Measurements from ENCODE around the gene ATP2A3. TPM values are rescaled to one million over a fixed set of nuclear protein-coding genes. Genes with fewer than 3 reads are reported as not detected.

Gene ATP2A3
- total RNA-seq, 3 donors from 2014 or later = 55.8 to 68.8 (median 63.6) TPM

DNA sequence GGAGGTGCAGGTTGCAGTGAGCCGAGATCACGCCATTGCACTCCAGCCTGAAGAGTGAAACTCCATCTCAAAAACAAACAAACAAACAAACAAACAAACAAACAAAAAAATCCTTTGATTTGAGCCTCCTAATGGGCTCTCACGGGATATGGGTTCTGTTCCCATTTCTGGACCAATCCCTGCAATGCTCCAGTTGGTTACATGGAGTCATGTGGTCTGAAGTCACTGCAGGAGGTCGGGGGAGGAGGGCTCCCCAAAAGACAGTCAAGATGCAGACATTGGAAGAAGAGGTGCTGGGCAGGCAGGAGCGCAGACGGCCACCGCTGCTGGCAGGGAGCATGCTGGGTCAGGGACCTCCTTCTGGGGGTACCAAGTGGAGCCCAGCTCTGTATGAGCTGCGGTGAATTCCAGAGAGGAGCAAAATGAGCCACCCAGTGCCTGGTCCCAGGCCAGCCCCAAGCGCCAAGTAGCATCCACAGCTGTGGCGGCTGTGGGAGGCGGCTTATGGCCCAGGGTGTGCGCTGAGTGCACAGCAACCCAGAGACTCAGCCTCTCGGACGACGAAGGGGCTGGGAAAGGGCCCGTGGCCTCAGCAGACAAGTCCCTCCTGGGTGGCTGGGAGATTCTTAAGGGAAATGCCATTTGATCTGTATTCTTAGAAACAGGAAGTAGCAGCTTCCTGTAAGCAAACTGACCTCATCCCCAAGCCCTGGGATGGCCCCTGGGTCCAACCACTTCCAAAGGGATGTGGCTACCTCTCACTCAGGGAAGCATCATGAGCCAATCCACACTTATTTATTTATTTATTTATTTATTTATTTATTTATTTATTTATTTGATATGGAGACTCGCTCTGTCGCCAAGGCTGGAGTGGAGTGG is 19.6 kb upstream of the ATP2A3 start:
- H3K4me3 Mint-ChIP-seq = no peak overlapping the region
- no peaks in the 10 kb centered on the region for H3K27me3 Mint-ChIP-seq (ENCODE audit: low read depth)
- DNase-seq (no peak), ATAC-seq (no peak)
- peaks cover 2% of the 10 kb centered on the region for H3K4me1 Mint-ChIP-seq (ENCODE audit: low read depth)
- no peaks in the 10 kb centered on the region for H3K36me3 Mint-ChIP-seq (ENCODE audit: insufficient read depth)
- H3K9me3 Mint-ChIP-seq = no peaks in the 10 kb centered on the region

DNA sequence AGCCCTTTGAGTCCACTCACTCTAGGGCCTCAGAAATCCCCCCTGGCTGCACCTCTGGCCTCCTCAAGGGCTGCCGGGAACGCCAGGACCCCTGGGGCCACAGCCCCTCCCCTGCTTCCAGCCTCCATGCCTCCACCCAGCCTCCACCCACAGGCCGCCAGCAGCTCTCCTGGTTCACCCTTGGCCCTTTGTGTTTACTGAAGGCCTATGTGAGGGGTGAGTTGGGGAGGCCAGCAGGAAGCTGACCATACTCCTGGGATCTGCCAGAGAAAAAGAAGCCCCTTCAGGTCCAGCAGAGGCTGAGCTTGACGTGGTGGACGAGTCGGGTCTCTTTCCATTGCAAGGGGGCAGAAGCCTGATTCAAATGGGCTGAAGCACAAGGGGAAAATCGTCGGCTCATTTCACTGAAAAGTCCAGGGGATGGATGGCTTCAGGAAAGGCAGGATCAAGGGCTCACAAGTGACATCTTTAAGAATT is 18.3 kb upstream of the ATP2A3 start:
- Mint-ChIP-seq H3K27me3 (ENCODE audit: low read depth) (no peaks in the 10 kb centered on the region), H3K4me3 (no peak overlapping the region), H3K4me1 (ENCODE audit: low read depth) (peaks cover 2% of the 10 kb centered on the region), H3K36me3 (ENCODE audit: insufficient read depth) (no peaks in the 10 kb centered on the region), H3K9me3 (no peaks in the 10 kb centered on the region)
- no peak for DNase-seq
- ATAC-seq = no peak

DNA sequence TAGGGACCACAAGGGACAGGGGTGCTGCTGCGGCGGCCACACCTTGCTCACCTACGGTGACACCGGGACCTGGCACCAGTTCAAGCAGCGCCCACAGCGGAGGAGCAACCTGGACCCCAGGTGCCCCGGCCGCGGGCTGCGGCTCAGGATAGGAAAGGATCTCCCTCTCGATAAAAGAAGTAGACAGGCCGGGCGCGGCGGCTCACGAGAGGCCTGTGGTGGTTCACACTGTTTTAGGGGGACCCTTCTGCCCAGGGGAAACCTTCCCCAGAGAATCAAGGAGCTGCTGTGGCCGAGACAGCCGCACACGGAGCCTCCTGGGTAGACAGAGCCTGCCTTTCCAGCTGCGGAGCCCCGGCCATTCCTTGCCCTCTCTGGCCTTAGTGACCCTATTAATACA is 17.9 kb upstream of the ATP2A3 start:
- H3K4me1 Mint-ChIP-seq (ENCODE audit: low read depth) = peaks cover 2% of the 10 kb centered on the region
- no peak for DNase-seq

DNA sequence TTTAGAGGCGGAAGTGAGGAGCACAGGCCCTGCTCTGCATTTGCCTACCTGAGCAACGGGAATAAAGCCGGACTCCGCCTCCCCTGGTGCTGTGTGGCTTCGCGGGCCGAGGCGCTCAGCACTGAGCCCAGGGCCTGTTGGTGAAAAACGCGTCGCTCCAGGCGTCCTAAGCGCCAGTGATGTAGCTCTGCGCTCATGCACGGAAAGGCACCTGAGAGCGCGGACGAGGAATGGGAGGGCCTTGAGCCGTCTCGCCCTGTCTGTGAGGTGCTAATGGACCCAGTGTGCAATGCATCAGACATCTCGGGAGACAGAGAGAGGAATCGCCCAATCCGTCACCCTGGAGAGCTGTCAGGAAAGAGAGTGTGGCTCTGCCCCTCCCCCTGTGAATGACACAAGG is 17.2 kb upstream of the ATP2A3 start:
- peaks cover 2% of the 10 kb centered on the region for H3K4me1 Mint-ChIP-seq (ENCODE audit: low read depth)
- no peak for ATAC-seq
- no peaks in the 10 kb centered on the region for H3K36me3 Mint-ChIP-seq (ENCODE audit: insufficient read depth)
- H3K9me3 Mint-ChIP-seq = no peaks in the 10 kb centered on the region
- H3K4me3 Mint-ChIP-seq = no peak overlapping the region
- no peak for DNase-seq
- H3K27me3 Mint-ChIP-seq (ENCODE audit: low read depth) = no peaks in the 10 kb centered on the region

More for the DNA sequence above, 17.9 kb upstream of the ATP2A3 start:
- Mint-ChIP-seq H3K36me3 (ENCODE audit: insufficient read depth) (no peaks in the 10 kb centered on the region), H3K27me3 (ENCODE audit: low read depth) (no peaks in the 10 kb centered on the region), H3K4me3 (no peak overlapping the region), H3K9me3 (no peaks in the 10 kb centered on the region)
- no peak for ATAC-seq

DNA sequence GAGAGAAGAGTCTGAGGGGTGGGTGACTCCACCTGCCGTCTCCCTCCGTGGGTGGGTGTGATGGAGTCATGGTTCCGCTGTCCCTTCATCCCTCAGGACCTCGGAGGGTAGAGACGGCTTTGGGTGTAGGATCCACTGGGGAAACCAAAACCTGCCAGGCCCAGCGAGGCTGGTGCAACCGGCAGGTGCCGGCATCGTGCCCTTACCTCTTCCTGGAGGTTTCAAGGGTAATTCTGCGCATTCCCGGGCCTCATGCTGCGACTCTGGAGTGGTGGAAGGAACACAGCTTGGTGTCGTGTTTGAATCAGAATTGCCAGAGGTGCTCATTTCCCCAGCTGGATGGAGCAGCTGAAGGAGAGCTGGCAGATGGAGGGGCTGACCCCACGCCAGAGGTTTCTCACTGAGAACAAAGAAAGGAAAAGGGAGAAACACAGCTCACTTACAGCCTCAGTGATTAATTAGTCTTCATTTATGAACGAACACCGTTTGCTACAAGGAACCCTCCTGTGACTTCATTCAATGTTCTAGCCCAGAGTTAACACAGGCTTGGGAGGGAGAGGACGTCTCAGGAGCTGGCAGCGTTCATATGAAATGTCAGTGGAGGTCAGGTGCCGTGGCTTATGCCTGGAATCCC is 16.3 kb upstream of the ATP2A3 start:
- peaks cover 2% of the 10 kb centered on the region for H3K4me1 Mint-ChIP-seq (ENCODE audit: low read depth)
- no peaks in the 10 kb centered on the region for H3K36me3 Mint-ChIP-seq (ENCODE audit: insufficient read depth)
- no peak for DNase-seq
- no peaks in the 10 kb centered on the region for H3K27me3 Mint-ChIP-seq (ENCODE audit: low read depth)
- no peak overlapping the region for H3K4me3 Mint-ChIP-seq
- ATAC-seq = no peak
- H3K9me3 Mint-ChIP-seq = no peaks in the 10 kb centered on the region

DNA sequence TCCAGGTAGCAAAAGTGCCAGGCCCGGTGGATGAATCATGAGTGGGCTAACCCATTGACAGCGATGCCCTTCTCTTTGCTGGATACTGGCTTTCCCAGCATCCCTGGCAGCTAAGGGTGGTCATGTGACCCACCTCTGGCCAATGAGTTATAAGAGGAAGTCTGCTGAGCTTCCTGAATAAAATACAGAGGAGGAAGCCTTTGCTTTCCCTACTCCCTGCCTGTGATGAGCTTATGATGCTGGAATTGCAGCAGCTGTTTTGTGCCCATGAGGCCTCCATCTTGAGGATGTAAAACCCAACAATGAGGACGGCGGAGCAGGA is 15.0 kb upstream of the ATP2A3 start:
- Mint-ChIP-seq H3K9me3 (peaks cover 7% of the 10 kb centered on the region), H3K27me3 (ENCODE audit: low read depth) (no peaks in the 10 kb centered on the region)
- ATAC-seq = no peak

DNA sequence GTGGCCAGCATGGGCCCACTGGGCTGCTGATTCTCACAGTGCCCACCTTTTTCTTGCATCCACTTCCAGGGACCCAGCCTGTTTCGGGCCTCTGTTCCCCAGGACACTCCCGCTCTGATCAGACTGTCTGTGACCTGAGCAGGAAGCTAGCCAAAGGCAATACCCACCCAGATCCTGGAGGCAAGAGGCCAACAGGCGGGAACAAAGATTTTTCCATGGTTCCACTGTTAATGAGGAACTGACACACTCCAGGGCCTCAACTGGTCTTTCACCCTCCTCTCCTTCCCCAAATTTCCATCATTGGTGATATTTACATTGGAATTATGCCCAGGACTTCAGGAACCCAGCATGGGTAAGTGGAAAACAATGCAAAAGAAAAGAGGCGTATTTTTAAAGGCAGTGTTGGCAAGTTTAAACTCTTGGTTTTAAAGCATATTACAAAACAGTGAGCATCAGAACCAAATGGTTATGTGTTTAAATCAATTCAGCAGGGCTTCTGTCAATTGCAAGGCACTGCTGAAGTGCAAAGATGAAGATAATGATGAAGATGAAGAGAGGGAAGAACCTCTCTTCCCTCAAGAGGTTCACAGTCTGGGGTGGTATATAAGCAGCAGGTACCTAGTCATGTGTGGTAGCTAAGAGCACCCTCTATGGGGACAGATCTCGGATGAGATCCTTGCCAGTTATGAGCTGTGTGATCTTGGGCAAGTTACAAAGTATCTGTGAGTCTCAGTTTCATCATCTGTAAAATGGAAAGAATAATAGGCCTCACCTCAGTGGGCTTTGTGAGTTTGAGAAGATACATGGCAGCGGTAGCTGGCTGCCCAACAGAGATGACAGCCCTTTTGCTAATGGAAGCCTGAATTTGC is 14.4 kb upstream of the ATP2A3 start:
- ATAC-seq = no peak
- Mint-ChIP-seq H3K9me3 (peaks cover 7% of the 10 kb centered on the region), H3K4me1 (ENCODE audit: low read depth) (peaks cover 6% of the 10 kb centered on the region), H3K27me3 (ENCODE audit: low read depth) (no peaks in the 10 kb centered on the region), H3K4me3 (no peak overlapping the region), H3K36me3 (ENCODE audit: insufficient read depth) (no peaks in the 10 kb centered on the region)
- no peak for DNase-seq

More for the DNA sequence above, 15.0 kb upstream of the ATP2A3 start:
- Mint-ChIP-seq H3K4me1 (ENCODE audit: low read depth) (peaks cover 5% of the 10 kb centered on the region), H3K4me3 (no peak overlapping the region), H3K36me3 (ENCODE audit: insufficient read depth) (no peaks in the 10 kb centered on the region)
- DNase-seq = no peak

DNA sequence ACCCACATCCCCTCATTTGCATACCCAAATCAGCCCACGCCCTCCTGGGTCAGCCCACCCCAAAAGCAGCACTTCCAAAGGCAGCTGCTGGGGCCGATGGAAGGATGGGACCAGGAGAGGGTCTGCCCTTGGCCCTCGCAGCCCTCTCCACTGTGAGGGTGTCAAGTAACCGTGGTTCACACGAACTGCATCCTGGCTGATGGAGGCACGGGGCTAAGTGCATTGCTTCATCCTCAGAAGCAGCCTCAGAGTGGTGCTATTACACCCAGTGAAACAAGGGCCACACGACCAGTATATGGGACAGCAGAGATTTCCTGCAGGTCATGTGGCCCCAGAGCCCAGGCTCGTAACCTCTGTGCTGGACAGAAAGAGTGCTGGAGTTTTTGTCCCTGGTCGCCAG is 13.2 kb upstream of the ATP2A3 start:
- Mint-ChIP-seq H3K4me1 (ENCODE audit: low read depth) (peaks cover 18% of the 10 kb centered on the region), H3K9me3 (peaks cover 7% of the 10 kb centered on the region), H3K36me3 (ENCODE audit: insufficient read depth) (no peaks in the 10 kb centered on the region), H3K27me3 (ENCODE audit: low read depth) (peaks cover 2% of the 10 kb centered on the region), H3K4me3 (no peak overlapping the region)
- DNase-seq (no peak), ATAC-seq (no peak)

DNA sequence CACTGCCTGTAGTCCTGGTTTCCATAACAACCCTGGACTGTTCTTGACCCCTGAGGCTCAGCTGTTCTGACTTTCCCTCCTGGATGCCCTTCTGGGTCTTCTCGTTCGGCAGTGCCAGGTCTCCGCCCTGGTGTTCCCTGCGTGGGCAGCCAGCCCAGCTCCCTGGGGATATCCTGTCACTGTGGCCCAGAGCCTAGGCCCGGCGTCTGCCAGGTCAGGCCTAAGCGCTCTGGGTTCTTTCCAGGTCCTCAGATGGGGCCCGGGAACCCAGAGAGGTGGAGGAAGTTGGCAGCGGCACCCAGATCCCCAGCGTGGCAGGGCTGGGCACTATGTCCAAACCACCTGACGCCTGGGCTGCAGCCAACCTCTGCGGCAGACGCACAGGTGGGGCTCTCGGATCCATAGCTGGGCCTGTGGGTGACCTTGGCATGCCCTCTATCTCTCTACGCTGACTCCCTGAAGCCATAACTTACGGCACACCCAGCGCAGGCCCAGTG is 12.5 kb upstream of the ATP2A3 start:
- H3K27me3 Mint-ChIP-seq (ENCODE audit: low read depth) = peaks cover 2% of the 10 kb centered on the region
- H3K4me3 Mint-ChIP-seq = no peak overlapping the region
- DNase-seq = no peak
- no peak for ATAC-seq
- H3K9me3 Mint-ChIP-seq = peaks cover 7% of the 10 kb centered on the region
- no peaks in the 10 kb centered on the region for H3K36me3 Mint-ChIP-seq (ENCODE audit: insufficient read depth)
- H3K4me1 Mint-ChIP-seq (ENCODE audit: low read depth) = peaks cover 23% of the 10 kb centered on the region

DNA sequence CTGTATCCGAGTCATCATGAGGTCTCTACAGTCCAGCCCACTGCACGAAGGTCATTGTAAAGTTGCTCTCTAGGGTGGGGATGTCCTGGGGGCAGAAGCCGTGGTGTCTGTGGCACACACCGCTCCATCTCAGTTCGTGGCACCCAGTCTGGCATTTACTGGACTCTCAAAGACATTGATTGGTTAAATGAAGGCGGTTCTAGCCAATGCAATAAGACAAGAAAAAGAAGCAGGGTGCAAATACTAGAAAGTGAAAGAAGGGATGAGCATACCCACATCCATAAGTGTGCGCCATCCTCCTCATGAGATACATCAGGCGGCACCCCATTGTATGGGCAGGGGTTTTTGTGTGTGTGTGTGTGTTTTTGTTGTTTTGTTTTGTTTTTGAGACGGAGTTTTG is 10.7 kb upstream of the ATP2A3 start:
- Mint-ChIP-seq H3K4me3 (no peak overlapping the region), H3K4me1 (ENCODE audit: low read depth) (peaks cover 23% of the 10 kb centered on the region), H3K27me3 (ENCODE audit: low read depth) (peaks cover 2% of the 10 kb centered on the region), H3K36me3 (ENCODE audit: insufficient read depth) (no peaks in the 10 kb centered on the region), H3K9me3 (peaks cover 7% of the 10 kb centered on the region)
- ATAC-seq = no peak
- DNase-seq = no peak

DNA sequence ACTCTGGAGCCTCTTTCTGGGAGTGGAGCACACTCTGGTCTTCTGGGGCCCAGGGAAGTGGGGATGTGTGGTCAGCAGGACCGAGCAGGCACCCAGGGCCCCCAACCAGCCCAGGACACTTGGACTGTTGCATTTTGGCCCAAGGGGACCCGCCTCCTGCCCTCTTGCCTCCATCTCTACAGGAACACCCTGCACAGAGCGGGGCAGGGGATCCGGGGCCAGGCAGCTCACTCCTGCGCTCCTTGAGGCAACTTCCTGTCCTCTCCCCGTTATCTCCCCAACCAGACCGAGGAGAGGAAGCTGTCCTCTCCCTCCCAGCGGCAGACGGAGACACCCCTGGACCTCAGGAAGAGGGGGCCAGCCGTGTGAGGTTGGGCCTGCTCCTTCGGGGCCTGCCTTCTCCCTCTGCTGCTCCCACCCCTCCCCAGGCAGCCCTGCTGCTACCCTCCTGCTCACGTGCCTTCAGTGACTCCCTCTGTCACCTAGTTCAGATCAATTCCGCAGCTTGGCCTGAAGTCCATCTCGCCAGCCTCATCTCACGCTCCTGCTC is 10.0 kb upstream of the ATP2A3 start:
- Mint-ChIP-seq H3K9me3 (peaks cover 7% of the 10 kb centered on the region), H3K36me3 (ENCODE audit: insufficient read depth) (no peaks in the 10 kb centered on the region), H3K27me3 (ENCODE audit: low read depth) (peaks cover 2% of the 10 kb centered on the region), H3K4me1 (ENCODE audit: low read depth) (peaks cover 23% of the 10 kb centered on the region), H3K4me3 (no peak overlapping the region)
- ATAC-seq = no peak
- no peak for DNase-seq

DNA sequence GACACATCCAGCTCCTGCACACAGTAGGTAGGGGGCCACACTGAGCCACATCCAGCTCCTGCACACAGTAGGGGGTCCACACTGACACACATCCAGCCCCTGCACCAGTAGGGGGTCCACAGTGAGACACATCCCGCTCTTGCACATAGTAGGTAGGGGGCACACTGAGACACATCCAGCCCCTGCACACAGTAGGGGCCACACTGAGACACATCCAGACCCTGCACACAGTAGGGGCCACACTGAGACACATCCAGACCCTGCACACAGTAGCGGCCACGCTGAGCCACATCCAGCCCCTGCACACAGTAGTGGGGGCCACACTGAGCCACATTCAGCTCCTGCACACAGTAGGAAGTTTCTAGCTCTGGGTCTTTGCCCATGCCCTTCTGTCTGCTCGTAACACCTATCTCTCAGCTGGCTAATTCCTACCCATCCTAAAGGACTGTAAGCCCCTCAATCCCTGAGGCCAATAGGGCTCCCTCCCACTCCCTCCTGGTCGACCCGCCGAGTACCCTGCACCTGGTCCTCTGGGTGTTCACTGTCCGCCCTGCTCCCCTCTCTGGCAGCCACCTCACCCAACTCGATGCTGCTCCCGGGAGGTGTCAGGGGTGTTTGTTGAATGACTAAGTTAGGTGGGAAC is 9.4 kb upstream of the ATP2A3 start:
- ATAC-seq = no peak
- peaks cover 7% of the 10 kb centered on the region for H3K9me3 Mint-ChIP-seq
- H3K4me3 Mint-ChIP-seq = no peak overlapping the region
- H3K27me3 Mint-ChIP-seq (ENCODE audit: low read depth) = peaks cover 2% of the 10 kb centered on the region
- no peak for DNase-seq
- no peaks in the 10 kb centered on the region for H3K36me3 Mint-ChIP-seq (ENCODE audit: insufficient read depth)
- H3K4me1 Mint-ChIP-seq (ENCODE audit: low read depth) = peaks cover 25% of the 10 kb centered on the region

DNA sequence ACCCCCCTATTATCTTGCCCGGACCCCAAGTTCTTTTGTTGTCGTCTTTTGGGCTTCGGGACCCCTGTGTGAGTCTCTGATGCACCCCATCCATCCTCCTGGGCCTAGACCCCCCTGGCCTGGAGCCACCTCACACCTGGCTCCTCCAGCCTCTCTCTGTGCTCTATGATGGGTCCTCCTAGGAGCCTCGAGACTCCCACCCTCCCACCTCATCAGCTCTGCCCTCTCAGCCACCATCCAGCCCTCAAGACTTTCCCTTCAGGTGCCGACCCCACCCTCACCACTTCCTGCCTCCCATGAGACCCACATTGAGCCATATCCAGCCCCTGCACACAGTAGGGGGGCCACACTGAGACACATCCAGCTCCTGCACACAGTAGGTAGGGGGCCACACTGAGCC is 8.7 kb upstream of the ATP2A3 start:
- Mint-ChIP-seq H3K27me3 (ENCODE audit: low read depth) (peaks cover 2% of the 10 kb centered on the region), H3K4me3 (no peak overlapping the region), H3K4me1 (ENCODE audit: low read depth) (peaks cover 26% of the 10 kb centered on the region), H3K9me3 (peaks cover 7% of the 10 kb centered on the region), H3K36me3 (ENCODE audit: insufficient read depth) (no peaks in the 10 kb centered on the region)
- no peak for ATAC-seq
- DNase-seq = no peak

Measured in activated T-cell treated with anti-CD3 and anti-CD28 coated beads, Interleukin-2, amount 50 U/mL, for 4 hours (primary cell).